Tibial artery (tissue), 4 donors: Measurements from ENCODE around the gene CFAP206.

Source experiments
- DNase-seq, 2 donors: peaks; one replicate each; pipeline ENCODE4 v3.0.0-alpha.2; 2019
- H3K27ac ChIP-seq, 2 donors: fragments of 200-600 bp; sonication (generic) in 1 of 2; 1 replicate in 1 of 2; 2 replicates in 1 of 2; pipeline ENCODE4 v1.5.1; 2018 to 2019; ENCODE audit warnings: mild to moderate bottlenecking in 1 of 2
- H3K27me3 ChIP-seq, 2 donors: fragments of 200-600 bp; sonication (generic) in 1 of 2; one replicate each; pipeline versions ENCODE4 v1.5.1 to v1.6.0; 2016 to 2019
- H3K36me3 ChIP-seq, 3 donors: fragments of 200-600 bp; sonication (generic) in 2 of 3; one replicate each; pipeline ENCODE4 v1.5.1; 2016 to 2019; ENCODE audit warnings: mild to moderate bottlenecking in 2 of 3
- H3K4me1 ChIP-seq, 4 donors: fragments of 200-600 bp; sonication (generic) in 2 of 4; 1 replicate in 3 of 4; 2 replicates in 1 of 4; pipeline ENCODE4 v1.5.1; 2016 to 2019
- H3K4me3 ChIP-seq, 2 donors: fragments of 200-600 bp; sonication (generic) in 1 of 2; 1 replicate in 1 of 2; 2 replicates in 1 of 2; pipeline ENCODE4 v1.5.1; 2018 to 2019; ENCODE audit warnings: mild to moderate bottlenecking in 2 of 2
- H3K9me3 ChIP-seq, 3 donors: fragments of 200-600 bp; sonication (generic) in 1 of 3; one replicate each; pipeline ENCODE4 v1.5.1; 2016 to 2019
- CTCF ChIP-seq, 2 experiments: fragments of 200-600 bp in 1 of 2; fragments of 450-650 bp in 1 of 2; IDR thresholded peaks; one replicate each; pipeline ENCODE4 v1.5.1; 2017 to 2019; ENCODE audit warnings: antibody characterized with exemption in 2 of 2, mild to moderate bottlenecking in 1 of 2, moderate library complexity in 1 of 2
- intact Hi-C: fragments of 100-400 bp; cut with DNase I; formaldehyde crosslinking; loops from one replicate; pipeline ENCODE4 v1.15.0; 2023; ENCODE audit warnings: low total_unique reads

CFAP206 gene

GRCh38 chr6:87444362-87444761 is 36.6 kb downstream of the CFAP206 start:
- TF ChIP-seq CTCF (IDR thresholded peaks at IDR 0.05), result no peak
- H3K4me3 ChIP-seq, result no peak overlapping the region
- no peak overlapping the region for H3K27ac ChIP-seq
- no peaks in the 10 kb centered on the region for H3K27me3 ChIP-seq
- no peaks in the 10 kb centered on the region for H3K4me1 ChIP-seq
- H3K9me3 ChIP-seq, result no peaks in the 10 kb centered on the region
- intact Hi-C loops, result no loop called here
- no peak for DNase-seq
- H3K36me3 ChIP-seq, result no peaks in the 10 kb centered on the region

GRCh38 chr6:87465051-87465450 is 57.3 kb downstream of the CFAP206 start:
- intact Hi-C loops, result no loop called here
- Histone ChIP-seq H3K9me3 (no peaks in the 10 kb centered on the region), H3K4me1 (no peaks in the 10 kb centered on the region), H3K27ac (no peak overlapping the region), H3K4me3 (no peak overlapping the region), H3K27me3 (no peaks in the 10 kb centered on the region), H3K36me3 (no peaks in the 10 kb centered on the region)
- no peak for TF ChIP-seq CTCF (IDR thresholded peaks at IDR 0.05)
- DNase-seq, result no peak

GRCh38 chr6:87472525-87473418 is 65.0 kb downstream of the CFAP206 start, which contains the start of gene SLC35A1:
SLC35A1 (plus strand) TSS chr6:87472974; CDS start chr6:87473004, 30 bp downstream.
- peak; percentile 36 to 41 for TF ChIP-seq CTCF (IDR thresholded peaks at IDR 0.05)
- Histone ChIP-seq H3K27ac (peak within 1 kb of the TSS; percentile 86 to 87), H3K4me3 (peak within 1 kb of the TSS; percentile 65 to 67), H3K27me3 (no peaks in the 10 kb centered on the region), H3K36me3 (peaks cover 0 to 6% (median 0%) of the 10 kb centered on the region in 3 donors), H3K9me3 (no peaks in the 10 kb centered on the region), H3K4me1 (peaks cover 0 to 15% (median 9%) of the 10 kb centered on the region in 4 donors)
- peak; percentile 82 to 92 for DNase-seq
- intact Hi-C loops, result loop anchor here (5.0 to 10.0 kb wide), 2 partner anchors 115 to 158 kb away; partner anchors contain the start of gene RARS2

GRCh38 chr6:87473419-87473903 is 65.7 kb downstream of the CFAP206 start:
- H3K27me3 ChIP-seq, result no peaks in the 10 kb centered on the region
- no peak for DNase-seq
- no peaks in the 10 kb centered on the region for H3K9me3 ChIP-seq
- intact Hi-C loops, result loop anchor here (5.0 to 10.0 kb wide), 2 partner anchors 114 to 159 kb away; partner anchors contain the start of gene RARS2
- TF ChIP-seq CTCF (IDR thresholded peaks at IDR 0.05), result no peak
- peaks cover 0 to 15% (median 9%) of the 10 kb centered on the region in 4 donors for H3K4me1 ChIP-seq
- peak overlapping the region; percentile 65 to 67 for H3K4me3 ChIP-seq
- H3K36me3 ChIP-seq, result peaks cover 0 to 6% (median 0%) of the 10 kb centered on the region in 3 donors
- H3K27ac ChIP-seq, result peak overlapping the region; percentile 86 to 87

GRCh38 chr6:87481931-87482330 is 74.2 kb downstream of the CFAP206 start:
- no peaks in the 10 kb centered on the region for H3K27me3 ChIP-seq
- H3K9me3 ChIP-seq, result no peaks in the 10 kb centered on the region
- no peaks in the 10 kb centered on the region for H3K4me1 ChIP-seq
- no peak for DNase-seq
- H3K27ac ChIP-seq, result no peak overlapping the region
- H3K4me3 ChIP-seq, result no peak overlapping the region
- H3K36me3 ChIP-seq, result peaks cover 0 to 17% (median 4%) of the 10 kb centered on the region in 3 donors
- no peak for TF ChIP-seq CTCF (IDR thresholded peaks at IDR 0.05)
- intact Hi-C loops, result no loop called here
